H1 (cell line): ENCODE data around the gene FNDC11.

ENCODE experiments used
- CHD1 ChIP-seq: IDR thresholded peaks from 2 replicates; pipeline ENCODE4 v1.6.1; 2012; ENCODE audit warnings: low read depth, low read length, improper control_type of control experiment
- CREB1 ChIP-seq: IDR thresholded peaks from 2 replicates; pipeline ENCODE4 v1.6.1; 2012; ENCODE audit warnings: inconsistent platforms
- CTCF ChIP-seq, 3 experiments: IDR thresholded peaks; 1 replicate in 2 of 3; 2 replicates in 1 of 3; pipeline versions ENCODE4 v1.5.1 to v1.6.1; 2011; ENCODE audit warnings: low read length in 3 of 3, mild to moderate bottlenecking in 3 of 3, inconsistent platforms in 2 of 3, low read depth in 1 of 3, moderate library complexity in 1 of 3; ENCODE audit not compliant: insufficient read depth in 1 of 3; ENCODE audit errors: control extremely low read depth in 1 of 3
- EP300 ChIP-seq, 2 experiments: IDR thresholded peaks; 1 replicate in 1 of 2; 2 replicates in 1 of 2; pipeline ENCODE4 v1.6.1; 2011 to 2012; ENCODE audit warnings: low read depth in 2 of 2, low read length in 2 of 2, mild to moderate bottlenecking in 2 of 2, borderline replicate concordance in 1 of 2, inconsistent platforms in 1 of 2, moderate library complexity in 1 of 2
- JUN ChIP-seq: IDR thresholded peaks from 2 replicates; pipeline ENCODE4 v1.6.1; 2011; ENCODE audit warnings: low read depth, mild to moderate bottlenecking, improper control_type of control experiment, low read length

DNA sequence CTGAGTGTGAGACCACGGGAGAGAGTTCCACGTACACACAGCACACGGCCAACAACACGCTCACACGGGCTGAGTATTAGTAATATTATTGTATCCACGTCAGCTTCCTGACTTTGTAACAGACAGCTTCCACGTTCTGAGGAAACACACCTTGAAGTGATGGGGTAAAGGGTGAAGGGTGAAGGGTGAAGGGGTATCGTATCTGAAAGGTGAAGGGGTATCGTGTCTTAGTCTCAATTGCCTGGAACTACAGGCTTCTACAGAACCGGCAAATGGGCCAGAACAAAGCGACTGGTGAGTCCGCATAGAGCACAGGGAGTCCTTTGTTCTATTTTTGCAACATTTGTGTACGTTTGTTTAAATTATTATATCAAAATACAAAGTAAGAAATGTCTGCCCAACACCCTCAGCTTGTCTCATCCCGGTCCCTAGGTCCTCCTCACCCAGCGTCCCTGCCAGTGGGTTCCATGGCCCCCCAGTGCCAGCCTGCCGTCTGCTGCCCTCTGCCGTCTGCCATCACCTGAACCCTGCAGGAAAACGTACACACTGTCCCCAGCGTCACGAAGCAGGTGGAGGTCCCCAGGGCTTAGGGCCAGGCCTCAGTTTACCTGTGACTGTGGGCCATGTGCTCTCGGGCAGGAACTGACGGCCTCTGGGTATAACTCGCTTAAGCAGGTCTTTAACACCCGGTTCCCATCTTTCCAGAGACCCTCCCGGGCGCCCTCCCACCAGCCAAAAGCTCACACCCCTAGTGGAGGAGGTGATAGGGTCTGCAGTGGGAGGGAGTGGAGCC, 24.5 kb downstream of the FNDC11 start:
- no peak for TF ChIP-seq CTCF (IDR thresholded peaks at IDR 0.05; ENCODE audit: control extremely low read depth in 1 of 3, insufficient read depth in 1 of 3, low read depth in 1 of 3, low read length in 3 of 3)
- TF ChIP-seq JUN = no peak
- TF ChIP-seq CHD1 = no peak
- TF ChIP-seq EP300 (IDR thresholded peaks at IDR 0.05; ENCODE audit: borderline replicate concordance in 1 of 2, low read depth in 2 of 2, low read length in 2 of 2) = no peak
- no peak for TF ChIP-seq CREB1
